GM19025 (cell line): ENCODE measurements around the gene ASIC2.

ENCODE experiments used
- ATAC-seq: cut with Tn5 transposase; IDR thresholded peaks from one replicate; pipeline ENCODE4 v1.9.1; 2021; ENCODE audit warnings: mild to moderate bottlenecking, low read depth, moderate library complexity; ENCODE audit not compliant: unreplicated experiment

The ASIC2 gene

DNA sequence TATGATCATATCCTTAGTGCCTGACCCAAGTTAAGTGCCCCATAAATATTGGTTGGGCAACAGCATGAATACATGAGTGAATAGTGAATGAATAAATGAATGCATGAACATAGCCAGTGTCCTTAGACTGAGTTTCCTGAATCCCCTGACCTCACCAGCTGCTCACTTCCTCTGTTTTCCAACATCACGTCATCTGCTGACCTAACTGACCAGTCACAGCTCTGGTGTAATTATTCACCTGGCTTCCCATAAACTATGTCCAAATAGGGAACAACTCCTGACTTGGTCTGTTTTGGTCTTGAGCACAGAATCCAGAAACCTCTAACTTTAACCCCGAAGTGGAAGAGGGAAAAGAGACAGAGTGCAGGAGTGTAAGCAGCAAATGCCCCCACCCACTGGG, 83.4 kb downstream of the ASIC2 start:
- no peak for ATAC-seq

DNA sequence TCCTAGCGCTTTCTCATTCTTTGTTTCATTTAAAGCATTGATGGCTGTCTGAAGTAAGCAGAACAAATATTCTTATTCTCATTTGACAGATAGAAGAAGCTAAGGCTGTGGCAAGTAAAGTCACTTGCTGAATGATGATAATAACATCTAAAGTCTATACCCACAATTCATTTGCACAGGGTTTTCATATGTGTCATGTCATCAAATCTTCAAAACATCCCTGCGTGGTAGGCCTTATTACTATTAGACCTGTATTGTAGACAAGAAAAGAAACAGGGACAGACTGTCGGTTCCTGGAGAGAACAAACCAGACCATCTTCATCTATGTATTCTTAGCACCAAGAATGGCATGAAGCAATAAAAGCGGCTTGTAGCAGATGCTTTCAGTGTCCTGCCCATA, 85.9 kb downstream of the ASIC2 start:
- ATAC-seq: no peak

DNA sequence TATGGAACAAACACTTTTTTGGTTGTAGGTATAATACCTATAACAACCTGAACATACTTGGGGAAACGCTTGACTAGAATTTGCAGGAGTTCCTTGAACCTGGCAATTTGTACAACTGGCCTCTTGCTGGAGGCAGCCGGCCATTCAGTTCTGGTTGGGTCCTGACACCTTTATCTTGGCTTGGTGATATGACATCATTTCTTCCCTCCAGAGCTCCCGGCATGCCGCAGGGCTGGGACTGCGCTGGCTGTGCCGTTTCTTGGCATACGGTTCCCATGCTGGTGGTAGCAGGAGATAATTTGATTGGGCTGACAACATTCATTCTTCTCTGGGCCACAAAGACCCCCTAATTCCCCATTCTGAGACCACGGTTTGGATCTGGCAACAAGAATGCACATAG, 87.5 kb downstream of the ASIC2 start:
- ATAC-seq: no peak

DNA sequence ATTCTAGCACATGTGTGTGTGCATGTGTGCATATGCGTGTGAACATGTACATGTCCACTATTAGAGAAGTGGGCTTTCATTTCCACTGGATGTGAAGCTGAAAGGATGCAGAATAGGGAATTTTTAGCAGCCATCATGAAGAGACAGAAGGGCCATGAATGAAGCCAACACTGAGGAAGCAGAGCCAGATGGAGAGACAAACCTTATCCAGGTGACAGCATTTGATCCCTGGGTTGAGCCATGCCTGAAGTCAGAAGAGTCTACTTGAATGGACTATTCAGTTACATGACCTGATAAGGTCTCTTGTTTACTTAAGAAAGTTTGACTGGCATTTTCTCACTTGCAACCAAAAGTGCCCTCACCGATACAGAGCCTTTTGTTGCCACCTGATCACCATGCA, 88.4 kb downstream of the ASIC2 start:
- no peak for ATAC-seq

DNA sequence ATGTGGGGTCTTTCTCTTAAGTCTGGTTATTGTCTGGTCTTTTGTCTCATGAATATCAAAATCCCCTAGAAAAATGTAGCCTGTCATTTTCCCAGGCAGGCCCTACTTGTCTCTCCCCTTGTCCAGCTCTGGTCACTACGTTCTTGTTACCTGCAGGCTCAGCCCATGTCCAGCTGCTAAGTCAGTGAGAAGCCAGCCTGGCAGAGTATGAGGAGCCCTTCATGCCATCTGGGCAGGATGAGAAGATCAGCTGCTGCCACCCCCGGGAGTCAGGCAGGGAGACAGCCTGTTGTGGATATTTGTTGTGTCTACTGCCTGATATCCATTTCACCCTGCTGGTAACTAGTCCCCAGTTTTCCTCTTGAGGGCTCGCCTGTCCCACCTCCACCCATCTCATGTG, 88.9 kb downstream of the ASIC2 start:
- no peak for ATAC-seq

DNA sequence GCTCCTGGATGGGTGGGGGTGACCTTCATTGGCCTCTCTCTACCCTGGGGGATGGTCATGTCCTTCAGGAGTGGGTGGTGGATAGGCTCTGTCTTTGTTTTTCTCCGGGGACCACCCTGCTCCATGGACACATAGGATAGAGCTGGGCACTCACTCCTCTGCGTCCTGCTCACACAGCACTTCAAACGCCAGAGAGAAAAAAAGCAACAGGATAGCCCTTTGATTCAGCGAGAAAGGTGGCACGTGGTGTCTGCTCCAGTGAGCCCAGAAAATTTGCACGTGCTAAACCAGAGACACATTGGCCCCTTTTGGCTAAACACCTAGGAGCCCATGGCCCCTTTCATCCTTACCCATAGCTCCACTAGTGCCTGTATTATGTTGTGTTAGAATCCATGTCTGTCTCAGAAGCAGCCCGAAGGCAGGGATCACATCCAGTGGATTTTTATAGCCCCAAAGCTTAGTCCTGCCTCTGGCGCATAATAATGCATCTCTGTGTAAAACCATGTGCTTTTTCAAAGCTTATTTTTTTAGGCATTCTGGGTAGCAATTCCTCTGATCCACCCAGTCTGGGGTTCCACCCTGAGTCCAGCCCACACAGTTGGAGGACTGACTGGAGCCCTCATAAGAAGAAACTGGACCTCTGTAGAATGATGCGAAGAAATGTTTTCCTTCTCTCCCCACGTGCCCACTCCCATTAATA, 90.1 kb downstream of the ASIC2 start:
- ATAC-seq: no peak

GRCh38 chr17:33202021-33202420, 91.1 kb downstream of the ASIC2 start:
- ATAC-seq: no peak

GRCh38 chr17:33201283-33201682, 91.8 kb downstream of the ASIC2 start:
- ATAC-seq: no peak

- ATAC-seq: no peak
These were observed 92.5 kb downstream of the ASIC2 start for GRCh38 chr17:33200587-33200986.

DNA sequence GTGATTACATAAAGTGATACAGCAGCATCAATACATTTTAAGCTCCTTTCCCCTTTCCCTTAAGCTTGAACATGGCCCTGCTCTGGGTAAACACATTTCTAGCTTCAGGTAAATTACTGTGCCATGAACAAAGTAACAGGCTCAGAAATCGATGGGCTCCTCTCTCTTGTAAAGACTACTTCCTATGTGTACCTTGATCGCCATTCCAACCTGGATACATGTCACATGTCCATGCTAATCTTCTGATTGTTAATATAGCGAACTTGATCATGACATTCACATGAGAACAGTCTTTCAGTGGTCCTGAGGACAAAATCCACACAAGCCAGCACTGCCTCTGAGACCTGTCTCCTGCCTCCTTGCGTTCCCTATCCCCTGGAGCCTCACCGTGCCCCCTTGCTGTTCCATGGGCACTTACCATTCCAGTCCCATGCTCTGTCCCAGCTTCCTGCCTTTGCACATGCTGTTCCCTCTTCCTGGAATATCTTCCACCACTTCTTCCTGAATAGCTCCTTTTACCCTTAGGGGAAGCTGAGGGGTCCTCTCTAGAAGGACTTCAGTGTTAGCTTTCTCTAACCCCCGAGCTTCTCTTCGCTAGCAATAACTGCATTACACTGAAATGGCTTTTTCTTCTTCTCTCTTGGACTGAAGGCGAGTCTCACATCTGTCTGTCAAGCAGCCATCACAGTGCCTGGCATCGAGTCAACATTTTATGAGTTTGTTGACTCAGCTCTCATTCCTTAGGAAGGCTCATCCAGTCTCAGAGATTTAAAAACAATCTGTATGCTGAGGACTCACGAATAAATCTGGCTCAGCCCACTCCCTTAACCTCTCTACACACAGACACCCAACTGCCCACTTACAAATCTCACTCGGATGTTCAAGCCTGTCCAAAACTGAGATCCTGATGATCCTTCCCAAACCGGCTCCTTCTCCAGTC, 93.3 kb downstream of the ASIC2 start:
- ATAC-seq: no peak

GRCh38 chr17:33198954-33199353, 94.1 kb downstream of the ASIC2 start:
- no peak for ATAC-seq

DNA sequence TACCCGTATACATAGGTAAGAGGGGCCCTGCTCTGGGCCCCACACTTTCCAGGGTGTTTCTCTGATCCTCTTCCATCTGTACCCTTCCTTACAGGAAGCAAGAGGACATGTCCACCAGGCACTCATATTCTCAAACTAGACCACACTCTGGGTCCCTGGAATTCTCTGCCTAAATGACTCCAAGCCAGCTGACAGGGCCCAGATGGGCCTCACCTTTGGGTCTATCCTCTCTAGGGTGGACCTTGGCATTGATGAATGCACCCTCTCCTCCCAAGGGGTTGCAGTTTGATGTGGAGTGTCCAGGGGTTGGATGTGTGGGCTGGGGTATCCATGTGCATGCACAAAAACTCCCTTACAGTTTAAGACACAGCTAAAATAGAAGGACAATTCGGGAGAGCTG, 95.8 kb downstream of the ASIC2 start:
- no peak for ATAC-seq

- ATAC-seq: no peak
These were observed 96.2 kb downstream of the ASIC2 start for GRCh38 chr17:33196883-33197282.

DNA sequence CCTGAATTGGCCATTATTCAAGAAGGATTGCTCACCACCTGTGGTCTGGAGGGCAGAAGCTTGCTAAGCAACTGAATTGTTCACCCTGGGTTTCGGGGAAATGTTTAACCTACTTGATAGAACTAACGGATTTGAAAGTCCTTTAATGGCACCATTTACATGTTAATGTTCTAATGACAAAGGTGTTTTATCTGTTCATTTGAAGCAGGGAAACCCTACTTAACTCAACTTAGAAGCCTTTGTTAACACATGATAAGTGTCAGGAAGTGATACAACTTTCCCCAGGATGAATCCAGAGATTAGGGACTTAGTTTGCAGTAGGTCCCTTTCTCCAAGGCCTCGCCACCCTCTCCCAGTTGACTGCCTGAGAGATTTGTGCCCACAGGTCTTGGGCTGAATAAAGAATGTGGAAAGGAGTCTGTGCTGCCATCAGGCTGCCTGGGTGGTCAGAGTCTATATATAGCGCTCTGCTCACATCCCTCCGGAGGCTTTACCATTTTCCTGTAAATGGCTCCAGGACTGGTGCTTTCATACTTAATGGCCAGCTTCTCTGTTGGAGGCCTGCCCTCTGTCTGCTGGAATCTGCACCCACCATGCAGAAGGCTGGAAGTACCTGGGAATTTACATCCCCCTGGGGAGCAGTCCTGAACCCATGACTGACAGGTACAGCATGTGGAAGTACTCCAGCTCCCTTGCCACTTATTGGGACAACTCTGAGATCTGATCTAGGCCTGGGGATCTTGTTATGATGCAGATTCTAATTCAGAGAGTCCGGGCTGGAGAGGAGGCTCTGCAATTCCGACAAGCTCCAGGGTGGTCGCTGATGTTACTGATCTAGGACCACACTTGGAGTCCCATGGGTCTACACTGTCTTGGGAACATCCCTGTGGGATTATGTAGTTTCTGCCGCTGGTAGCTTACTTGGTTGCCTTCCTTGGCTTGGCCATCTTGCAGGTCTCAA, 99.9 kb downstream of the ASIC2 start:
- no peak for ATAC-seq

DNA sequence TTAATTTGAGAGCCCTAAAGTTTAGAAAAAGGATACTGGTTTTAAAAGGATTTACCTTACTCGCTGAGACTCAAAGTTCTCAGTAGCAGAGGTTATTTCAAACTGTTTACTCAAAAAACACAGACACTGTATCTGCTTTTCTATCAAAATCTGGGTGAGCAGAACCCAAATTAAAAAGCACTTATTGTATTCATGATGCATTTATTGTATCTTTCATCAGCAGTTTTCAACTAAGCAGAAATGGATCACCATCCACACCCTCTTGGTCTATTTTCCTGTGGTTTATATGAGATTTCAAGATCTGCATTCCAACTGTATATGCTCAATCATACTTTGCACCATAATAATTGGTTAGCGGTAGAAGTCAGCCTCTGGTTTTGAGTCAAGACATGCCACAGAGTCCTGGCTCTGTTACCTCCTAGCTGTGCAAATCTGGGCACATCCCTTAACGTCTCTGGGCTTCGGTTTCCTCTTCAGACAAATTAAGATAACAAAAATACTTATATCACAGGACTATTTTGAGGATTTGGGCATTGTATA, 109.5 kb downstream of the ASIC2 start:
- no peak for ATAC-seq

GRCh38 chr17:33179151-33179550, 113.9 kb downstream of the ASIC2 start:
- ATAC-seq: no peak

DNA sequence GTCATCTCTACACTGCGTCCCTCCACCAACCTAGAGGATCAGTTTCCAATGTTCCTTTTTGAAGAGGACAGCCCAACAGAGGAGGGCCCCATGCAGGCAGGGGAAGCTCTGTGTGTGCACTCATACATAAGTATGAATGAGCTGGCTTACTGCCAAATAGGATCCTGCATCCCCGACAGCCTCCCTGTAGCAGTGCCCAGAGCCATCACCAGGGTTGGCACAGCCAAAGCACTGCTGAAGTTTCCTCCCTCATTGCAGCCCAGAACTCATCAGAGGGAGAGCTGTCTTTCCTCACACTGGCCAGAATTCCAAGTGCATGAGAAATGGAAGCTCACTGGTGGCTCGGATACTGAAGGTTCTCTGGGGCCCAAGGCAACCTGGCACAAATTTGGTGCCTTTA, 114.4 kb downstream of the ASIC2 start:
- ATAC-seq: no peak

GRCh38 chr17:33175562-33175961, 117.5 kb downstream of the ASIC2 start:
- no peak for ATAC-seq

- ATAC-seq: no peak
These were observed 121.2 kb downstream of the ASIC2 start for GRCh38 chr17:33171931-33172330.

DNA sequence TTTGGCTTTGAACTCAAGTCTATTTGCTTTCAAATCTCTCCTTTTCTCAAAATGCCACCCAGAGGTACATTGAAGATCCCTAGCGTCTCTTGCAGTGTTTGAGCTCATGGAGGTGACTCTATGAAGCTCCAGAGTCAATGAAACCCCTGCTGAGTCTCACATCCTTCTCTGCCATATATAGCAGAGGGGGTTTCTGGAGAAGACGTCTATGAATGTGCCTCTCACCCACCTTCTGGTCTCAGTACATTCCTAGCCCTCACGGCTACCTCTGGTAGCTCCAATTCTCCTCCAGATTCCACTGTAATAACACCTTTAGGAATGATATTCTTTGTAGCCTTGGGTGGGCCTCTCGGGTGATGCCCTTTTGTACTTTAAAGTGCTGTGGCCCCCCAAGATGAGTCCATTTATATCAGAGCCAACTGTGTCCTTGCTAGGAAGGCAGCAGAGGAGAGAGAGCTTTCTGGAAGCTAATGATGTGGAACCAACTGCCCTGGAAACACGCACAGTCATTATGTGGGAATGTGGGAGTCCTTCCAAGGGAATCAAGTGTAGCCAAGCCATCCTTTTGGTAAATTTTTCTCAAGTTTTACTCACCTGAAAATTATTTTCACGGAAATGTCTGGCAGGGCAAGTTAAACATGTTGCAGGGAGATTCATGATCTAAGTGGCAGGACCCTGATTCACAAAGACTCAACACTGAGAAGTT, 123.4 kb downstream of the ASIC2 start:
- no peak for ATAC-seq
